SU-DHL-6 (cell line): ENCODE measurements around the gene GNPTAB.

Experiments
- H2AFZ ChIP-seq: fragments of 200-600 bp; sonication (generic); 2 replicates; pipeline ENCODE4 v1.6.1; 2014; ENCODE audit warnings: low read depth, mild to moderate bottlenecking, moderate library complexity, mixed read lengths, antibody characterized with exemption, low read length; ENCODE audit not compliant: severe bottlenecking
- H3F3A ChIP-seq: fragments of 200-600 bp; shearing (Covaris generic); 2 replicates; pipeline ENCODE4 v1.6.0; 2016; ENCODE audit warnings: antibody characterized with exemption, mild to moderate bottlenecking; ENCODE audit not compliant: insufficient read depth
- H3K27ac ChIP-seq: fragments of 200-600 bp; sonication (generic); 2 replicates; pipeline ENCODE4 v1.5.1; 2016; ENCODE audit warnings: low read depth, mild to moderate bottlenecking, low read length, moderate library complexity, mixed read lengths
- H3K27me3 ChIP-seq: fragments of 200-600 bp; sonication (generic), shearing (Covaris generic); 2 replicates; pipeline ENCODE4 v1.6.0; 2014; ENCODE audit warnings: mild to moderate bottlenecking, low read length
- H3K36me3 ChIP-seq: fragments of 200-600 bp; sonication (generic); 2 replicates; pipeline ENCODE4 v1.6.1; 2014; ENCODE audit warnings: mild to moderate bottlenecking, low read length, mixed read lengths
- H3K4me2 ChIP-seq: fragments of 300-600, 200-600 bp; shearing (Covaris generic), sonication (generic); 2 replicates; pipeline ENCODE4 v1.6.0; 2014; ENCODE audit warnings: low read length, low read depth, mild to moderate bottlenecking; ENCODE audit not compliant: poor library complexity, severe bottlenecking
- H3K4me3 ChIP-seq: fragments of 200-600 bp; sonication (generic); 2 replicates; pipeline ENCODE4 v1.5.1; 2014; ENCODE audit warnings: antibody characterized with exemption, low read length, mild to moderate bottlenecking, mixed read lengths; ENCODE audit not compliant: insufficient read depth, poor library complexity, severe bottlenecking
- H3K79me2 ChIP-seq: fragments of 200-600 bp; sonication (generic); 2 replicates; pipeline ENCODE4 v1.6.1; 2014; ENCODE audit warnings: mild to moderate bottlenecking, low read length, moderate library complexity; ENCODE audit not compliant: insufficient read depth
- H3K9ac ChIP-seq: fragments of 200-600 bp; sonication (generic); 2 replicates; pipeline ENCODE4 v1.7.0; 2014; ENCODE audit warnings: mild to moderate bottlenecking, low read length
- H3K9me2 ChIP-seq: fragments of 200-600 bp; sonication (generic); replicated peaks from 2 replicates; pipeline ENCODE4 v1.6.1; 2014; ENCODE audit warnings: low read length; ENCODE audit not compliant: insufficient read depth
- H3K9me3 ChIP-seq: fragments of 200-600 bp; sonication (generic); 2 replicates; pipeline ENCODE4 v1.6.1; 2014; ENCODE audit warnings: low read length, mixed read lengths; ENCODE audit not compliant: insufficient read depth
- H4K20me1 ChIP-seq: fragments of 200-600 bp; sonication (generic); 2 replicates; pipeline ENCODE4 v1.6.1; 2014; ENCODE audit warnings: low read depth, mild to moderate bottlenecking, antibody characterized with exemption, low read length, moderate library complexity, mixed read lengths
- EZH2phosphoT487 ChIP-seq: fragments of 200-600 bp; sonication (generic), shearing (Covaris generic); conservative IDR thresholded peaks from 2 replicates; pipeline ENCODE4 v1.6.1; 2018; ENCODE audit warnings: mild to moderate bottlenecking, antibody characterized with exemption, low read length, moderate library complexity, mixed read lengths
- TF ChIP-seq, protein P1 (sequence below): fragments of 200-600 bp; sonication (generic); IDR thresholded peaks from one replicate; pipeline ENCODE4 v1.5.1; 2017; ENCODE audit warnings: antibody characterized with exemption, mild to moderate bottlenecking, low read length, moderate library complexity; ENCODE audit not compliant: insufficient read depth, poor library complexity, severe bottlenecking

The GNPTAB gene

DNA sequence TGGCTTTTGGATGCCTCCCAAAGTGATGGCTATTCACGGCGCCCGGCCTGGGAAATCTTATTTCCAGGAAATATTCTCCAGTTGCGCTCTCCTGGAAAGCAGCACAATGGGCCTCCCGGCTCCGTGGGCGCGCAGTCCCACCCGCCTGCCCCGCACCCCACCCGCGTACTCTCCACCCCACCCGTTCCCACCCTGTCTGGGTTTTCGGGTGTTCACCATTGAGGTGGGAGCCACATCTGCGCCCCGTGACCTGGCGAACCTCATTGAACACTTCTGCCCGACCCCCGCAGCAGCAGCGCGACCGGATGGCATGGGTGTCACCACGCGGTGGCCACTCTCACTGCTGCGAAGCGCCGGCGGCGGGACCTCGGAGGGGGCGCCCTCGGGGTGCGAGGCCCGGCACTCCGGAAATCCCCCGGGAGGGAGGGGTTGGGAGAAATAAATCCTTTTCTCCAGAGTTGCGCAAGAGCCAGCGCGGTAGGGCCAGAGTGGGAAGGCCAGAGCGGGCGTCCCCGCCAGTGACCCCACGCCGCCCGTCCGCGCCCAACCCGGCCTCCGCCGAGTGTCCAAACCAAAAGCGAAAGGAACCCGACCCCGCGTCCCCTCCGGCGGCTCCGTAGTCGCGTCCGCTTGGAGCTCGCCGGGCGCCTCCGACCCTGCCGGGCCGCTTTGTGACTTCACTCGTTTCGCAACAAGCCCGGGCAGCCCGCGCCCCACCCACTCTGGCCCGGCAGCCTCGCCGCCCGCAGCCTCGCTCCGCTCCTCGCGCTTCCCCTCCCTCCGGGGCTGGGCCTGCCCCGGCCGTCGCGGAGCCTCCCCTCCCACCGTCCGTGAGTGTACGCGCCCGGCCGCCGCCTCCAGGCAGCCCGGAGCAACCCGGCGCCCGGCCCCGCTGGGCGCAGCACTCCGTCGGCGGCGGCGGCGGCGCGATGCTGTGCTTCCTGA lies 46.4 kb upstream of the GNPTAB start, which contains the start of gene DRAM1:
Gene DRAM1, plus strand, starts transcription at position 720 of the 945 bp plus-strand sequence. Its CDS starts 210 bp downstream, at position 930.
- no peak within 1 kb of the TSS for H3K27ac ChIP-seq
- H3K9me2 ChIP-seq: no peaks in the 10 kb centered on the region
- peak within 1 kb of the TSS; percentile 92 for H2AFZ ChIP-seq
- no peaks in the 10 kb centered on the region for H4K20me1 ChIP-seq
- no peaks in the 10 kb centered on the region for H3K27me3 ChIP-seq
- no peaks in the 10 kb centered on the region for H3F3A ChIP-seq
- no peaks in the 10 kb centered on the region for H3K36me3 ChIP-seq
- H3K4me3 ChIP-seq: peak within 1 kb of the TSS; percentile 71
- TF ChIP-seq, protein P1, sequence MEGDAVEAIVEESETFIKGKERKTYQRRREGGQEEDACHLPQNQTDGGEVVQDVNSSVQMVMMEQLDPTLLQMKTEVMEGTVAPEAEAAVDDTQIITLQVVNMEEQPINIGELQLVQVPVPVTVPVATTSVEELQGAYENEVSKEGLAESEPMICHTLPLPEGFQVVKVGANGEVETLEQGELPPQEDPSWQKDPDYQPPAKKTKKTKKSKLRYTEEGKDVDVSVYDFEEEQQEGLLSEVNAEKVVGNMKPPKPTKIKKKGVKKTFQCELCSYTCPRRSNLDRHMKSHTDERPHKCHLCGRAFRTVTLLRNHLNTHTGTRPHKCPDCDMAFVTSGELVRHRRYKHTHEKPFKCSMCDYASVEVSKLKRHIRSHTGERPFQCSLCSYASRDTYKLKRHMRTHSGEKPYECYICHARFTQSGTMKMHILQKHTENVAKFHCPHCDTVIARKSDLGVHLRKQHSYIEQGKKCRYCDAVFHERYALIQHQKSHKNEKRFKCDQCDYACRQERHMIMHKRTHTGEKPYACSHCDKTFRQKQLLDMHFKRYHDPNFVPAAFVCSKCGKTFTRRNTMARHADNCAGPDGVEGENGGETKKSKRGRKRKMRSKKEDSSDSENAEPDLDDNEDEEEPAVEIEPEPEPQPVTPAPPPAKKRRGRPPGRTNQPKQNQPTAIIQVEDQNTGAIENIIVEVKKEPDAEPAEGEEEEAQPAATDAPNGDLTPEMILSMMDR: peak; percentile 13
- TF ChIP-seq EZH2phosphoT487: 0 out of 2 replicates have a peak, but pooled peaks have one; percentile 5
- H3K4me2 ChIP-seq: peak within 1 kb of the TSS; percentile 66
- H3K9me3 ChIP-seq: no peaks in the 10 kb centered on the region
- H3K9ac ChIP-seq: peak within 1 kb of the TSS; percentile 58
- no peaks in the 10 kb centered on the region for H3K79me2 ChIP-seq

DNA sequence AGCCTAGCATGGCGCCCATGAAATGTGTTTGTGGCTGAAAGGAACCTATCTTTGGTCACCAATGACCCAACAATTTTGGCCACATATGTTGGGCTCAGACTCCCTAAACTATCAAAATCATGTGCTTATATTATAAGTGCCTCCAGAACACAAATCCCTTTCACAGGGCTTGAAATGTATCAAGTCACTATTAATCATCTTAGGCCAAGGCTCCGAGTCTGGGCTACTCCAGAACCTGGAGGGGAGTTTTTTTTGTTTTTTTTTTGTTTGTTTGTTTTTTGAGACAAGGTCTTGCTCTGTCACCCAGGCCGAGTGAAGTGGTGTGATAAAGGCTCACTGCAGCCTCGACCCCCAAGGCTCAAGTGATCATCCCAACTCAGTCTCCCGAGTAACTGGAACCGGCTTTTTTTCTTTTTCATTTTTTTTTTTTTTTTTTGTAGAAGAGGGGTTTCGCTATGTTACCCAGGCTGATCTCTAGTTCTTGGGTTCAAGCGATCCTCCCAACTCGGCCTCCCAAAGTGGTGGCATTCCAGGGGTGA lies 45.6 kb upstream of the GNPTAB start:
- Histone ChIP-seq H3K27ac (no peak overlapping the region), H2AFZ (no peak overlapping the region)
- TF ChIP-seq EZH2phosphoT487: no peak
- TF ChIP-seq, protein P1: no peak

DNA sequence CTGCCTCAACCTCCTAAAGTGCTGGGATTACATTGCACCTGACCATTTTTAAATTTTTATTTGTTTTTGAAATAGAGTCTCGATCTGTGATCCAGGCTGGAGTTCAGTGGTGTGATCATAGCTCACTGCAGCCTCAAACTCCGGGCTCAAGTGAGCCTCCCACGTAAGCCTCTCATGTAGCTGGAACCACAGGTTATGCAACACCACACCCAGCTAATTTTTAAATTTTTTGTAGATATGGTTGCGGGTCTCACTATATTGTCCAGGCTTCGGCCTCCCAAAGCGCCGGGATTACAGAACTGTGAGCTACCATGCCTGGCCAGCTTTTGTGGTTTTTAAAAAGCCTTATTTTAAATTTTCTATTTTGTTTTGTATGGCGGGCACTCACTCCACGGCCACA lies 44.4 kb upstream of the GNPTAB start:
- Histone ChIP-seq H3K9ac (no peak overlapping the region), H3K27ac (no peak overlapping the region), H3K4me2 (no peak overlapping the region)

More for the DNA sequence above, 45.6 kb upstream of the GNPTAB start:
- H3K36me3 ChIP-seq: no peaks in the 10 kb centered on the region
- H3K9me2 ChIP-seq: no peaks in the 10 kb centered on the region
- H3K27me3 ChIP-seq: no peaks in the 10 kb centered on the region
- no peaks in the 10 kb centered on the region for H3K79me2 ChIP-seq
- no peaks in the 10 kb centered on the region for H3K9me3 ChIP-seq
- no peaks in the 10 kb centered on the region for H3F3A ChIP-seq
- no peak overlapping the region for H3K4me3 ChIP-seq
- no peaks in the 10 kb centered on the region for H4K20me1 ChIP-seq
- H3K9ac ChIP-seq: no peak overlapping the region
- H3K4me2 ChIP-seq: peak overlapping the region; percentile 66

More for the DNA sequence above, 44.4 kb upstream of the GNPTAB start:
- H3K9me3 ChIP-seq: no peaks in the 10 kb centered on the region
- H4K20me1 ChIP-seq: no peaks in the 10 kb centered on the region
- no peaks in the 10 kb centered on the region for H3K9me2 ChIP-seq
- H3K36me3 ChIP-seq: no peaks in the 10 kb centered on the region
- no peak for TF ChIP-seq EZH2phosphoT487
- TF ChIP-seq, protein P1: no peak
- no peak overlapping the region for H3K4me3 ChIP-seq
- H3F3A ChIP-seq: no peaks in the 10 kb centered on the region
- H2AFZ ChIP-seq: no peak overlapping the region
- no peaks in the 10 kb centered on the region for H3K27me3 ChIP-seq
- no peaks in the 10 kb centered on the region for H3K79me2 ChIP-seq
